GM18499 (cell line): ENCODE measurements around the gene KANK2.
"Not testable (repeated sequence)": the region's sequence is repeated elsewhere in the genome, so short reads cannot be mapped to it uniquely, and the experiment has no call there.

Source experiments
- ATAC-seq: cut with Tn5 transposase; IDR thresholded peaks from one replicate; pipeline ENCODE4 v1.9.1; 2021; ENCODE audit warnings: moderate number of reproducible peaks; ENCODE audit not compliant: insufficient read depth, unreplicated experiment

Gene KANK2

DNA sequence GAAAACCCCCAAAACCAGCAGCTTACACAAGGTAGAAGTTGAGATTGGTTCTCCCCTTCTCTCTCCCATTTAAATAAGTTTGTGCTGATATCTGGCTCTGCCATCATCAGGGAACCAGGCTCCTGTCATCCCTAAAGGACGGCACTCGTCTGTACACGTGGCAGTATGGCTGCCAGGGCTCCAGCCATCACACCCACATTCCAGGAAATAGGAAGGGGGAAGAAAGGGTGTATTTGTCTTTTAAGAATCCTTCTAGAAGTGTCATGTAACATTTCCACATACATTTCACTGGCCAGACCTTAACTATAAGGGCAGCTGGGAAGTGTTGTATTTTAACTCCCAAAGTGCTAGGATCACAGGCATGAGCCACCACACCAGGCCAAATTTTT is 51.8 kb downstream of the KANK2 start:
- no peak for ATAC-seq

DNA sequence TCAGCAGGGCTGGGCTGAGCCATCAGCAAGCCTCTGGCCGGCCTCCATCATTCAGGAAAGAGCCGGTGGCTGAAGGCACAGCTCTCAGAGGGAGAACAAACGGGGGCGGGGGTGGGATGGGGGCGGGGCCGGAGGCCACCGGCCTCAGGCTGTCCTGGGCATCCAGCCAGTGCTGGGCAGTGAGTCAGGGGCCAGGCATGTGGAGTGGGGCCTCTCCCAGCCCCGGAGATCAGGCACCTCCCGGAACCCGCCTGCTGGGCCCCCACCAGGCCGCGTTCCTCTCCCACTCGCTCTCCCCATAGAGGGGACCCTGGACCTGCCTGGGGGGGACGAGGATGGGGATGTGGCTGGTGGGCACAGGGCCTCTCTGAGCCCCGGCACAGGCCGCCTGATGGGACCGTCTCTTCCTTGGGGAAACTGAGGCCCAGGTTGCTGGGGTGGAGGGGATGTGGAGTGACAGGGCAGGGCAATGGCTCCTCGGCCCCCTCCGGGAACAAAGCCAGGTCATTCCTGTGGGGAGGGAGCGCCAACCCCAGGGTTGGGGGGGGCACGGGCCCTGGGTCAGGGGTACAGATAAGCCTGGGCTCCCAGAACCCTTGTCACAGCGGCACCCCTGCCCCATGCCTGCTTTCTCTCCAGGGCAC is 54.7 kb downstream of the KANK2 start:
- ATAC-seq = no peak

DNA sequence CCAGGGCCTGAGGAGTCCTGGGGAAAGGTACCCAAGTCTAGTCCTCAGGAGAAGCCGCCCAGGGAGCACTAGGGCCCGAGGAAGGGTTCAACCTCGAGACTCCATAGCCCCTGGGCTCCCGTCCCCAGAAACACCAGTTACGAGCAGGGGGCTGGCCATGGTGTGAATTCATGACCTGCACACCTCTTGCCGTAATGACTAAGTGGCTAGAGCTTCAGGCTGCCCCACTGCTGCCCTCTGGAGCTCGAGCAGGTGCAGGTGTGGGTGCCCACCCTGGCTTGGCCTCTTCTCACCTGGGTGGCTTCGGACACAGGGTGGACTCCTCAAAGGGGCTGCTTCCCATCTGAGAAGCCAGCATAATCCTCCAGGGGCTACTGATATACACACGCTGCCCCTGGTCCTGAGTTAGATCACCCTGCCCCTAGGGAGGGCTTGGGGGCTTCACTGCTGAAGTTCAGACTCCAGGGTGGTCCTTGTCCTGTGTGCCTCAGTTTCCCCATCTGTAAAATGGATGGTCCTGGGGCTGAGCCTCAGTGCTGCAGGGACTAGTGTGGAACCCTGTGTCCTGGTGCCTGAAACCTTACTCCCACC is 55.3 kb downstream of the KANK2 start:
- no peak for ATAC-seq

DNA sequence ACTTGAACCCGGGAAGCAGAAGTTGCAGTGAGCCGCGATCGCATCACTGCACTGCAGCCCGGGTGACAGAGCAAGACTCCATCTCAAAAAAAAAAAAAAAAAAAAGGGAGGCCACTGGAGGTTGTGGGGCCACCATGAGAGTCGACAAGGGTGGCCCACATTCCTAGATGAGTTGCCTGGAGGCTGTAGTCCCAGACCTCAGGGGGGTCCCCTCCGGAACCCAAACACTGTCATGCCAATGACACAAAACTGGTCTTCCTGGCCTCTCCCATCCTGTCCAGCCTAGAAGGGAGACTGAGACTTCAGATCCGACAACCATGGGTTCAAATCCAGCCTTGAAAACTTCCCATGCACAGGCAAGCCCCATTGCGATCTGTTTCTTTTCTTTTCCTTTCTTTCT is 56.4 kb downstream of the KANK2 start:
- ATAC-seq = no peak

DNA sequence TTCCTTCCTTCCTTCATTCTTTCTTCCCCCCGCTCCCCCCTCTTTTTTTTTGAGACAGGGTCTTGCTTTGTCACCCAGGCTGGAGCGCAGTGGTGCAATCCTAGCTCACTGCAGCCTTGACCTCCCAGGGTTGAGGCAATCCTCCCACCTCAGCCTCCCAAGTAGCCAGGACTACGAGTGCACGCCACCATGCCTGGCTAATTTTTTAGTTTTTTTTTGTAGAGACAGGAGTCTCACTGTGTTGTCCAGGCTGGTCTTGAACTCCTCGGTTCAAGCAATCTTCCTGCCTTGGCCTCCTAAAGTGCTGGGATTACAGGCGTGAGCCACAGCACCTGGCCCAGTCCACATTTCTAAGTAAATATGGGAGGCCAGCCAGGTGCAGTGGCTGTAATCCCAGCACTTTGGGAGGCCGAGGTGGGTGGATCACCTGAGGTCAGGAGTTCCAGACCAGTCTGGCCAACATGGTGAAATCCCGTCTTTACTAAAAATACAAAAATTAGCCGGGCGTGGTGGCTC is 57.3 kb downstream of the KANK2 start:
- not testable (repeated sequence) for ATAC-seq

DNA sequence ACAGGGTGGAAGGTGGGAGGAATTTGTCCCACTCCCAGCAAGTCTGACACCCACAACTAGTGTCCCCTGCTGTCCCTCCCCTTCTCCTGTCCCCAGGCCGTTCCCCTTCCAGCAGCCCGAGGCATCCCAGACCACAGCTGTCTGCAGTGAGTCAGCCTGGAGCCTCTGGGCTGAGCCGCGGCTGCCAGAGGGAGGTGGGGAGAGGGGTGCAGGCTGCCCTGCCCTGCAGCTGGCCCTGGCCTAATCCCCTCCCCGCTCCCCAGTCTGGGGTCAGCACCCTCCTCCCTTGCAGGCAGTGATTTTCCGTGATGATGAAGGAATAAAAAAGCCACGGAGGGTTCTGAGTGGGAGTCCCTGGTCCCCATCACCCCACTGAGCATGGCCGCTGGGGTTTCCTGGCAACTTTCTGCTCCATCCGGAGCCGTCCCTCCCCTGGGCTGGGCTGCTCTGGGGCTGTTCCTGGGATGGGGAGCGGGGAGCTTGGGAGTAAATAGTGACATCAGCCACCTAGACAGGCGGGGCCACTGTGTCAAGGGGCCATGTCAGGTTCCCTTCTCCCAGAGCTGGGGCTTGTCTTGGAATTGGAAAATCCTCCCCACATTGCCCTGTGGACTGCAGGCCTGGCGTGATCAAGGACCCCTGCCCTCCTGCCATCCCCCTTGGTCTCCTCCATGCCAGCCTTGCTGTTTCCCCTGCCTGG is 58.6 kb downstream of the KANK2 start:
- ATAC-seq = no peak

DNA sequence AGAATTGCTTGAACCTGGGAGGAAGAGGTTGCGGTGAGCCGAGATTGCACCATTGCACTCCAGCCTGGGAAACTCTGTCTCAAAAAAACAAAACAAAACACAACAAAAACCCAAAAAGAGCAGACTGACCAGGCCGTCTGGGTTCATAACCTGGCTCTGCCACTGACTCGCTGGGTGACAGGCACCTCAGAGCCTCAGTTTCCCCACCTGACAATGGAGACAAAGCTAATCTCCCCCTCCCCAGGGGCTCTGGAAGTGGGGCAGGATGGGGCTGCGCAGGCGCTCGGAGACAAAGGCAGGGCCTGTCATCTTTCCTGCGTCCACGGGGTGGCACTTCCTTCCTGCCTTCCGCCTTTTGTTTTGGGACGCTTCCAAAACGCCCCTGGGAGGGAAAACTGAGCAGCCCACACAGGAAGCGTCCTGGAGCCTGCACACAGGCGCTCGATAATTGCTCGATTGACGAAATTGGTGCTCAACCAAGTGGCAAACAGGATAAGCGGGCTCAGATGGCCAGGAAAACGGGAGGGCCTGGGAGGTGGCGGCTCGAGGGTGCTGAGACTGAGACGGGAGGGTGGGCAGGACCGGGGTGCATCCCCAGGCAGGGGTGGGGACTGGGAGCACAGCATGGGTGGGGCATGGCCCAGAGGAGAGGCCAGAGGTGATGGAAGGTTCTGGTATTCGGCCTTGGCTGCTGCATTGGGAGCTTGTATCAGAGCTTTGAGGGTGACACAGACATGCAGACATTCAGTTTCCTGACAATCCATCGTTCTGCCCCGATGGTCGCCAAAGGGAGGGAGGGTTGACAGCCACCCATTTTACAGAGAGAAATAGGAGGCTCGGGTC is 59.6 kb downstream of the KANK2 start:
- ATAC-seq = no peak

DNA sequence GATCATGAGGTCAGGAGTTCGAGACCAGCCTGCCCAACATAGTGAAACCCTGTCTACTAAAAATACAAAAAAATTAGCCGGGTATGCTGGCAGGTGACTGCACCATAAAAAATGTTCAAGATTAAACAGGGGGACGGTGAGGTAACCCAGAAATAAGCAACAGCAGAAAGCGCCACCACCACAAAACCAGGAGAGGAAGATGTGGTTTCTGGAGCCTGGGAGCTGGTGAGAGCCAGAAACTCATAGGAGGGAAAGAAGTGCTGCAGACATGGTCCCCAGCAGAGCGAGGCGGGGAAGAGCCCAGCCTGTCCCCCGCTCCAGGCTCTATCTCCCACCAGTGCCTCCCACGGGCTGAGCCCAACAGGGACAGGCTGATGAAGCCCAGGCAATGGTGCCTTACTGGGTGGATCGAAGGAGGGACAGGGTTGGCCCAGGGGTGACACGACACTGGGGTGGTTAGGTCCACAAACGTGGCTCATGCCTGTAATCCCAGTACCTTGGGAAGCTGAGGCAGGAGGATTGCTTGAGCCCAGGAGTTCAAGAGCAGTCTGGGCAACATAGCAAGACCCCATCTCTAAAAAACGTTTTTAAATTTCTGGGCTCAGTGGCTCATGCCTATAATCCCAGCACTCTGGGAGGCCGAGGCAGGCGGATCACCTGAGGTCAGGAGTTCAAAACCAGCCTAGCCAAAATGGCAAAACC is 60.8 kb downstream of the KANK2 start:
- ATAC-seq = no peak

DNA sequence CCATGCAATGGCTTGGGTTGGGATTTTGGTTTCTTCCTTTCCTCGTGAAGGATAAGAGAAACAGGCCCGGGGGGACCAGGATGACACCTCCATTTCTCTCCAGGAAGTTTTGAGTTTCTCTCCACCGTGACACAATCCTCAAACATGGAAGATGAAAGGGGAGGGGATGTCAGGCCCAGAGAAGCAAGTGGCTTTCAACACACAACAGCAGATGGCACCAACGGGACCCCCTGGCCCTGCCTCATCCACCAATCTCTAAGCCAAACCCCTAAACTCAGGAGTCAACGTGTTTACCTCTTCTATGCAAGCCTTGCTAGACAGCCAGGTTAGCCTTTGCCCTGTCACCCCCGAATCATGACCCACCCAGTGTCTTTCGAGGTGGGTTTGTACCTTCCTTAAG is 65.9 kb downstream of the KANK2 start:
- no peak for ATAC-seq

DNA sequence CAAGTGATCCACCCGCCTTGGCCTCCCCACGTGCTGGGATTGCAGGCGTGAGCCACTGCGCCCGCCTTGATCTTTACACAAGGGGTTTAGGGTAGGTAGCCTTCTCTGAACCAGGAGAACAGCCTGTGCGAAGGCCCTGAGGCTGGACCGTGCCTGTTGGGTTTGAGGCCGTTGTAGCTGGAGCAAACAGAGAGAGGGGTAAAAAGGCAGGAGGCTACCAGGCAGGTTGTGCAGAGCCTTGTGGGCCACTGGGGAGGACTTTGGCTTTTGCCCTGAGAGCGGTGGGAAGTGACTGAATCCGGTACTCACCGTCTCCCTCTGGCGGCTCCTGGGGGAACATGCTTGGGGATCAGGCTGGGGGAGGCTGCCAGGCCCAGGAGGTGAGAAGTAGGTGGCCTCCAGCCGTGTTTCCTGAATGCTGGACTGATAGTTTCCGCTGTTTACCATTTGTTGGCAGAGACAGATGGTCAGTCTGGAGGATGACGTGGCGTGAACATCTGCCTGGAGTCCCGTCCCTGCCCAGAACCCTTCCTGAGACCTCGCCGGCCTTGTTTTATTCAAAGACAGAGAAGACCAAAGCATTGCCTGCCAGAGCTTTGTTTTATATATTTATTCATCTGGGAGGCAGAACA is 66.4 kb downstream of the KANK2 start:
- no peak for ATAC-seq

DNA sequence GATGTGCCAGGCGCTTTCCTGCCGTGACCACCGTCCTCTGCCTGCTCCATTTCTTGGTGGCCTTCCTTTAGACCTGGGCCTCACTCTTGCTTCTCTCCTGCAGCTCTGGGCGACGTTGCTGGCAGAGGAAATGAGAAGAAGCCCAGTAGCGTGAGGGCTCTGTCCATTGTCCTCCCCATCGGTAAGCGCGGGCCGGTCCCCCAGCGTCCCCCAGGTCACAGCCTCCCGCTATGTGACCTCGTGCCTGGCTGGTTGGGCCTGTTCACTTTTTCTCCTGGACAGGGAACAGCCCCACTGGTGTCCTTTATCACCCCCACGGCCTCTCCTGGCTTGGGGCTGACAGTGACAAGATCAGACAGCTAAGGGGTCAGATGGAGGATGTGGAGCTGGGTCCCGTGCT is 69.4 kb downstream of the KANK2 start:
- ATAC-seq = no peak

DNA sequence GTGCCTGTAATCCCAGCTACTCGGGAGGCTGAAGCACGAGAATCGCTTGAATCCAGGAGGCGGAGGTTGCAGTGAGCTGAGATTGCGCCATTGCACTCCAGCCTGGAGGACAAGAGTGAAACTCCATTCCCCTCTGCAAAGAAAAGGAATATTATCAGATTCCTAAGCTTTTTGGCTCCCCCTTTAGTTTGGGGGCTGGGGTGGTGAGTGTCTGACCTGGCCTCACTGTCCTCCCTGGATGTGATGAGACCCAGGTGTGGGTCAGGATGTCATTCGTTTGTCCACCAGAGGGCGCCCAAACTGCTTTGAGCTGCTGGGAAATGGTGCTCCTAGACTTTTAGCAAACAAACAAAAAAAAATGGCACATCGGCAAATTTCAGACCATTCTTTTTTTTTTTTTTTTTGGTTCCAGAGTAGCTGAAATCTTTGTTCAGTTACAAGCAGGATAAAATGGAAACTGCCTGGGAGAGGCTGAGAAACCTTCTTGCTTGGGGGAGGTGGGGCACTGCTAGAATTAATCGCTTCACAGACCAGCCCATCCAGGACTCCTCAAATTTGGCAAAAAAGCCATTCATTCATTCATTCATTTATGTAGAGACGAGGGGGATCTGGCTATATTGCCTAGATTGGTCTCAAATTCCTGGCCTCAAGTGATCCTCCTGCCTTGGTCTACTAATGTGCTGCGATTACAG is 71.2 kb downstream of the KANK2 start:
- ATAC-seq = no peak

DNA sequence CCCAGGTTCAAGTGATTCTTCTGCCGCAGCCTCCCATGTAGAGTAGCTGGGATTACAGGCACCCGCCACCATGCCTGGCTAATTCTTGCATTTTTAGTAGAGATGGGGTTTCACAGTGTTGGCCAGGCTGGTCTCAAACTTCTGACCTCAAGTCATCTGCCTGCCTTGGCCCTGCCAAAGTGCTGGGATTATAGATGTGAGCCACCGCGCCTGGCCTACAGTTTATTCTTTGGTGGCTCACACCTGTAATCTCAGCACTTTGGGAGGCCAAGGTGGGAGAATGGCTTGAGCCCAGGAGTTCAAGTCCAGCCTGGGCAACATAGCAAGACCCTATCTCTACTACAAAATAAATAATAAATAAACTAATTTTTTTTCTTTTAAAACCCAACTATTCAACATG is 73.2 kb downstream of the KANK2 start:
- not testable (repeated sequence) for ATAC-seq

DNA sequence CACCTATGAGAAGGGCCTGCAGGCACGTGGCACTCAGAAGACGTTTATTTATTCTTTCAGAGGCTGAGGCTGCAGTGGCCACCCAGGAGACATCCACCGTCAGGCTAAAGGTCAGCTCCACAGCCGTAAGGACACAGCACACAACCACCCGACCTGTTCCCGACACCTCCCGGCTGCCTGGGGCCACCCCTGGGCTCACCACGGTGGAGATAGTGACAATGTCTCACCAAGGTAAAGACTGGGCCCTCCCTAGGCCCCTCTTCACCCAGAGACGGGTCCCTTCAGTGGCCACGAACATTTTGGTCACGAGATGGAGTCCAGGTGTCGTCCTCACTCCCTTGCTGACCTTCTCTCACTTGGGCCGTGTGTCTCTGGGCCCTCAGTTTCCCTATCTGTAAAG is 74.2 kb downstream of the KANK2 start:
- no peak for ATAC-seq

DNA sequence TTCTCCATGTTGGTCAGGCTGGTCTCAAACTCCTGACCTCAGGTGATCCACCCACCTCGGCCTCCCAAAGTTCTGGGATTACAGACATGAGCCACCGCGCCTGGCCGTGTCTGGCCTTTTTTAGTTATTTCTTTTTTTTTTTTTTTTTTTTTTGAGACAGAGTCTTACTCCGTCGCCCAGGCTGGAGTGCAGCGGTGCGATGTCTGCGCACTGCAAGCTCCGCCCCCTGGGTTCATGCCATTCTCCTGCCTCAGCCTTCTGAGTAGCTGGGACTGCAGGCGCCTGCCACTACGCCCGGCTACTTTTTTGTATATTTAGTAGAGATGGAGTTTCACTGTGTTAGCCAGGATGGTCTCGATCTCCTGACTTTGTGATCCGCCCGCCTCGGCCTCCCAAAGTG is 75.4 kb downstream of the KANK2 start:
- ATAC-seq = not testable (repeated sequence)

DNA sequence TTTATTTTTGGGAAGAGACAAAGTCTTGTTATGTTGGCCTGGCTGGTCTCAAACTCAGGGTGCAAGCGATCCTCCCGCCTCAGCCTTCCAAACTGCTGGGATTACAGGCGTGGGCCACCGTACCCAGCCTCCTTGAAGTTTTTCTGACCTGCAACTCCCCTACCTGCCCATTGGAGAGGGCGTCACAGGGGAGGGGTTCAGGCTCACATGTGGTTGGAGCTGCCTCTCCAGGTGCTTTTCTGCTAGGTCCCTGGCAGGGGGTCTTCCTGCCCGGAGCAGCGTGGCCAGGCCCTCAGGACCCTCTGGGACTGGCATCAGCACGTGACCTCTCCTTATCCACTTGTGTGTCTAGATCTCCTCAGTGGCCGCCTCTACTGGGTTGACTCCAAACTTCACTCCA is 80.8 kb downstream of the KANK2 start:
- ATAC-seq = no peak

DNA sequence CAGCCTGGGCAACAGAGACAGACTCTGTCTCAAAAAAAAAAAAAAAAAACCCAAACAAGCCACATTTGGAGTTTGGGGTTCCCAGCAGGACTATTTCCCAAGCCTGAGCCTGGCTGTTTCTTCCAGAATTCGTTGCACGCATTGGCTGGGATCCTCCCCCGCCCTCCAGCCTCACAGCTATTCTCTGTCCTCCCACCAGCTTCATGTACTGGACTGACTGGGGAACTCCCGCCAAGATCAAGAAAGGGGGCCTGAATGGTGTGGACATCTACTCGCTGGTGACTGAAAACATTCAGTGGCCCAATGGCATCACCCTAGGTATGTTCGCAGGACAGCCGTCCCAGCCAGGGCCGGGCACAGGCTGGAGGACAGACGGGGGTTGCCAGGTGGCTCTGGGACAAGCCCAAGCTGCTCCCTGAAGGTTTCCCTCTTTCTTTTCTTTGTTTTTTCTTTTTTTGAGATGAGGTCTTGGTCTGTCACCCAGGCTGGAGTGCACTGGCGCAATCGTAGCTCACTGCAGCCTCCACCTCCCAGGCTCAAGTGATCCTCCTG is 81.4 kb downstream of the KANK2 start:
- no peak for ATAC-seq

DNA sequence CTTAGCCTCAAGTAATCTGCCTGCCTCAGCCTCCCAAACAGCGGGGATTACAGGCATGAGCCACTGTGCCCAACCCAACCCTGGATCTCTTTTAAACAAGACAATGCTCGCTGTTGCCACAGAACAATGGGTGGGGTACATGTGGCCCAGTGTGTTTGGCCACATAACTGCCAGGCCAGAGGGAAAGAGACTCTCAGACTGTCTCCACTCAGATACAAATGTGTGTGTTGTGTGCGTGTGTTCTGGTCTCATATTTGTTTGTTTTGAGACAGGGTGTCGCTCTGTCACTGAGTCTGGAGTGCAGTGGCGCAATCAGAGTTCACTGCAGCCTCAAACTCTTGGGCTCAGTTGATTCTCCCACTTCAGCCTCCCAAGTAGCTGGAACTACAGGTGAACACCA is 82.3 kb downstream of the KANK2 start:
- no peak for ATAC-seq
